22Rv1 (cell line): Measurements from ENCODE around the gene IFI44L.

Source experiments
- CTCF ChIP-seq: fragments of 450-650 bp; IDR thresholded peaks from 2 replicates; pipeline ENCODE4 v1.5.1; 2017; ENCODE audit warnings: mild to moderate bottlenecking
- ZFX ChIP-seq: fragments of 450-650 bp; IDR thresholded peaks from 2 replicates; pipeline ENCODE4 v1.6.1; 2017; ENCODE audit warnings: antibody characterized with exemption, borderline replicate concordance

DNA sequence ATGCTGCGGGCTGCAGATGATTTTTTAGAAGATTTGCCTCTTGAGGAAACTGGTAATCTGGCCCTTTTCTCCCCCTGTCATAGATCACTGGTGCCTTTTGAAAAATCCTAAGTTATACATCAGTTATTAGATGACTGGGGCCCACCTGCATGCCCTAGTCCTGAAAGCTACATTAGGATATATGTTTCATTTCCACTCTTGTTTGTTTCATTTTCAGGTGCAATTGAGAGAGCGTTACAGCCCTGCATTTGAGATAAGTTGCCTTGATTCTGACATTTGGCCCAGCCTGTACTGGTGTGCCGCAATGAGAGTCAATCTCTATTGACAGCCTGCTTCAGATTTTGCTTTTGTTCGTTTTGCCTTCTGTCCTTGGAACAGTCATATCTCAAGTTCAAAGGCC, 21.3 kb downstream of the IFI44L start:
- TF ChIP-seq CTCF (no peak), ZFX (no peak)
